CD14-positive monocyte (primary cell): Measurements from ENCODE around the gene LEMD3. TPM values are rescaled to one million over a fixed set of nuclear protein-coding genes. Genes with fewer than 3 reads are reported as not detected.
A peak's percentile ranks its signal among the peaks of the same experiment; 100 is the strongest.

Source experiments
- DNase-seq, 3 donors: peaks; one replicate each; pipeline ENCODE4 v3.0.0-alpha.2; 2011 to 2022
- H2AFZ ChIP-seq: 2 replicates; pipeline ENCODE4 v1.6.0; 2012; ENCODE audit warnings: mild to moderate bottlenecking, low read depth, low read length, inconsistent platforms; ENCODE audit not compliant: insufficient read depth, poor library complexity, severe bottlenecking
- H3K27ac ChIP-seq, 2 donors: 1 replicate in 1 of 2; 2 replicates in 1 of 2; pipeline ENCODE4 v1.5.1; 2012 to 2013; ENCODE audit warnings: low read length in 2 of 2, control low read depth in 1 of 2, inconsistent platforms in 1 of 2, low read depth in 1 of 2, mild to moderate bottlenecking in 1 of 2
- H3K27me3 ChIP-seq, 2 donors: one replicate each; pipeline versions ENCODE4 v1.6.0 to v1.6.1; 2011 to 2013; ENCODE audit warnings: low read length in 2 of 2; ENCODE audit not compliant: control insufficient read depth in 2 of 2, insufficient read depth in 2 of 2
- H3K36me3 ChIP-seq, 2 donors: replicated peaks in 1 of 2; 1 replicate in 1 of 2; 2 replicates in 1 of 2; pipeline versions ENCODE4 v1.5.1 to v1.6.1; 2012 to 2013; ENCODE audit warnings: low read length in 2 of 2, control low read depth in 1 of 2, inconsistent platforms in 1 of 2, mild to moderate bottlenecking in 1 of 2; ENCODE audit not compliant: insufficient read depth in 2 of 2, control insufficient read depth in 1 of 2
- H3K4me1 ChIP-seq, 2 donors: 1 replicate in 1 of 2; 2 replicates in 1 of 2; pipeline versions ENCODE4 v1.5.1 to v1.6.1; 2012 to 2013; ENCODE audit warnings: low read length in 2 of 2, control low read depth in 1 of 2, inconsistent platforms in 1 of 2, mild to moderate bottlenecking in 1 of 2, moderate library complexity in 1 of 2; ENCODE audit not compliant: insufficient read depth in 2 of 2, control insufficient read depth in 1 of 2
- H3K4me2 ChIP-seq: replicated peaks from 2 replicates; pipeline ENCODE3; 2012; ENCODE audit warnings: low read length, moderate library complexity, mild to moderate bottlenecking; ENCODE audit not compliant: poor library complexity, severe bottlenecking; ENCODE audit errors: extremely low read depth
- H3K4me3 ChIP-seq, 3 experiments: fragments of 200-600 bp in 1 of 3; sonication (generic) in 1 of 3; replicated peaks in 1 of 3; 1 replicate in 2 of 3; 2 replicates in 1 of 3; pipeline ENCODE4 v1.5.1; 2011 to 2013; ENCODE audit warnings: low read length in 3 of 3, mild to moderate bottlenecking in 3 of 3, control low read depth in 2 of 3, low read depth in 2 of 3, inconsistent platforms in 1 of 3, moderate library complexity in 1 of 3
- H3K79me2 ChIP-seq: 2 replicates; pipeline ENCODE4 v1.6.0; 2012; ENCODE audit warnings: mild to moderate bottlenecking, control low read depth, inconsistent platforms, low read length, moderate library complexity; ENCODE audit not compliant: insufficient read depth
- H3K9ac ChIP-seq: 2 replicates; pipeline ENCODE4 v1.6.0; 2017; ENCODE audit warnings: low read length, mild to moderate bottlenecking; ENCODE audit not compliant: insufficient read depth, poor library complexity, severe bottlenecking
- H3K9me3 ChIP-seq, 2 donors: replicated peaks in 1 of 2; 1 replicate in 1 of 2; 2 replicates in 1 of 2; pipeline versions ENCODE4 v1.5.1 to v1.6.1; 2012 to 2013; ENCODE audit warnings: low read length in 2 of 2, control low read depth in 1 of 2; ENCODE audit not compliant: control insufficient read depth in 1 of 2, insufficient read depth in 1 of 2
- H4K20me1 ChIP-seq: 2 replicates; pipeline ENCODE4 v1.6.0; 2012; ENCODE audit warnings: mild to moderate bottlenecking, low read length, control low read depth, moderate library complexity; ENCODE audit not compliant: insufficient read depth
- H3K27ac Mint-ChIP-seq, 7 donors: one replicate each; pipeline ENCODE4 v1.8.0; 2020; ENCODE audit warnings: mild to moderate bottlenecking in 7 of 7, mixed read lengths in 7 of 7, moderate library complexity in 6 of 7, inconsistent platforms in 2 of 7
- H3K27me3 Mint-ChIP-seq, 3 donors: one replicate each; pipeline ENCODE4 v1.8.0; 2021 to 2022; ENCODE audit warnings: low read depth in 3 of 3, mild to moderate bottlenecking in 3 of 3, mixed read lengths in 3 of 3, moderate library complexity in 3 of 3, inconsistent platforms in 1 of 3
- H3K36me3 Mint-ChIP-seq, 2 donors: one replicate each; pipeline ENCODE4 v1.8.0; 2020; ENCODE audit warnings: mixed read lengths in 2 of 2, inconsistent platforms in 1 of 2, mild to moderate bottlenecking in 1 of 2
- H3K4me1 Mint-ChIP-seq: one replicate; pipeline ENCODE4 v1.8.0; 2020; ENCODE audit warnings: mild to moderate bottlenecking, mixed read lengths
- H3K4me3 Mint-ChIP-seq, 2 donors: one replicate each; pipeline ENCODE4 v1.8.0; 2020; ENCODE audit warnings: mild to moderate bottlenecking in 2 of 2, mixed read lengths in 2 of 2, moderate library complexity in 1 of 2
- H3K9me3 Mint-ChIP-seq, 7 donors: one replicate each; pipeline ENCODE4 v1.8.0; 2020 to 2022; ENCODE audit warnings: mixed read lengths in 7 of 7, mild to moderate bottlenecking in 6 of 7, moderate library complexity in 6 of 7, inconsistent platforms in 2 of 7
- WGBS: methylation state at CpG from one replicate; pipeline ENCODE4 v1.1.5; 2013; ENCODE audit warnings: missing lambda C conversion rate; ENCODE audit not compliant: insufficient coverage; 5-methylcytosine and 5-hydroxymethylcytosine counted together
- intact Hi-C, 2 donors: fragments of 100-400 bp; cut with micrococcal nuclease; formaldehyde crosslinking; loops; one replicate each; pipeline versions ENCODE4 v1.15.0 to v1.15.1; 2023
- polyA plus RNA-seq, 3 donors: library from polyadenylated mRNA; depleted of rRNA in 1 of 3; unstranded in 2 of 3; stranded (reverse) in 1 of 3; fragments of 300-500 nt in 2 of 3; fragments of >200 nt in 1 of 3; fragmentation: Illumina TruSeq in 2 of 3; gene quantifications; 1 replicate in 2 of 3; 2 replicates in 1 of 3; pipeline ENCODE4 v1.2.3, GENCODE V29; 2012 to 2021
- TF ChIP-seq, protein P1 (sequence below): fragments of 200-600 bp; IDR thresholded peaks from one replicate; pipeline ENCODE4 v1.8.0; 2022; ENCODE audit warnings: antibody characterized with exemption, mild to moderate bottlenecking

The LEMD3 gene
- polyA plus RNA-seq, 3 donors, result 11.3 to 12.3 (median 11.7) TPM

DNA sequence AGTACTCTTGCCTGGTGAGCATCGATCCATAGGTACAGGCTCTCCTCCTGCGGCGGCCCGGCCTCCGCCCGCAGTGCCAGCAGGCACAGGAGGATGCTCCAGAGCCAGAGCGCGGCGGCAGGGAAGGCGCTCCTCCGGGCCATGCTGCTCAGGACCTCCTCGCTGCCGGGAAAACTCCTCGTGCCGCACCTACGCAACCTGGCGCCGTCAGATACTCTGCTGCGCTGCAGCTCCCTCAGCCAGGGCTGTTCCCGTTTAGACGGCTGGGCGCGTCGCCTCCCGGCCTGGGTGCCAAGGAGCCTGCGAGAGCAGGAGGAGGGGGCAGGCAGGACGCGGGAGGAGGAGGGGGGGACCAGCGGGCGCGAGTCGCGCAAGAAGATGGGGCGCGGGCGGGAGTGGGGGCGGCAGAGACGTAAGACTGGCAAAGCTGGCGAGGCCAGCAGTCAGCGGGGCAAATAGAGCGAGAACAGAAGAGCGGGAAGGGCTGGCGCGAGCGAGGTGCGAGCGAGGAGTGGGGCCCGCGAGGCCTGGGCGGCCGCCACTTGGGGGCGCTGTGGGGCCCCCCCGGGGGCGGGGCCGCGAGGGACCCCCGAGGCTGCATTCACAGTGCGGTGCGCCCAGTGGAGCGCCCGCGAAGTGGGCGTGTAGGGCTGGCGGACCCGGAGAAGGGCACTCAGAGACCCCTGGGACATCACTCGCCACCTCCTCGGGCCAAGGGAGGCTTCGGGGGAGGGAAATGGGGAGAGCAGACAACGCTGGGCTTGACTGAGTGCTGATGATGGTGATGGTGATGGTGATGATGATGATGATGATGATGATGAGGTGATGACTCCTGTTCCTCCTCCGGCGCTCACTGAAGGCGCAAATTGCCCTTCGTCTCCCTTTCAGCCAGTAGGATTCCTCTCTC, 48.1 kb upstream of the LEMD3 start, which contains the start of gene WIF1:
Gene WIF1, minus strand, starts transcription at position 257 of the 907 bp plus-strand sequence. Its CDS starts 114 bp downstream, at position 143.
- peaks cover 43 to 44% (median 43%) of the 10 kb centered on the region in 3 donors for H3K27me3 Mint-ChIP-seq
- peaks cover 0 to 3% of the 10 kb centered on the region in 2 donors for H3K36me3 Mint-ChIP-seq
- peaks cover 14% of the 10 kb centered on the region for H3K4me1 Mint-ChIP-seq
- Histone ChIP-seq H3K9me3 (peaks cover 0 to 14% of the 10 kb centered on the region in 2 donors), H3K4me2 (peak within 1 kb of the TSS; percentile 35), H2AFZ (peak within 1 kb of the TSS; percentile 54), H4K20me1 (no peaks in the 10 kb centered on the region), H3K36me3 (no peaks in the 10 kb centered on the region), H3K4me3 (peak within 1 kb of the TSS in 1 of 3 experiments; percentile 15), H3K9ac (no peak within 1 kb of the TSS), H3K27me3 (peaks cover 35 to 51% of the 10 kb centered on the region in 2 donors), H3K27ac (no peak within 1 kb of the TSS), H3K4me1 (peaks cover 9 to 14% of the 10 kb centered on the region in 2 donors), H3K79me2 (no peaks in the 10 kb centered on the region)
- TF ChIP-seq, protein P1, sequence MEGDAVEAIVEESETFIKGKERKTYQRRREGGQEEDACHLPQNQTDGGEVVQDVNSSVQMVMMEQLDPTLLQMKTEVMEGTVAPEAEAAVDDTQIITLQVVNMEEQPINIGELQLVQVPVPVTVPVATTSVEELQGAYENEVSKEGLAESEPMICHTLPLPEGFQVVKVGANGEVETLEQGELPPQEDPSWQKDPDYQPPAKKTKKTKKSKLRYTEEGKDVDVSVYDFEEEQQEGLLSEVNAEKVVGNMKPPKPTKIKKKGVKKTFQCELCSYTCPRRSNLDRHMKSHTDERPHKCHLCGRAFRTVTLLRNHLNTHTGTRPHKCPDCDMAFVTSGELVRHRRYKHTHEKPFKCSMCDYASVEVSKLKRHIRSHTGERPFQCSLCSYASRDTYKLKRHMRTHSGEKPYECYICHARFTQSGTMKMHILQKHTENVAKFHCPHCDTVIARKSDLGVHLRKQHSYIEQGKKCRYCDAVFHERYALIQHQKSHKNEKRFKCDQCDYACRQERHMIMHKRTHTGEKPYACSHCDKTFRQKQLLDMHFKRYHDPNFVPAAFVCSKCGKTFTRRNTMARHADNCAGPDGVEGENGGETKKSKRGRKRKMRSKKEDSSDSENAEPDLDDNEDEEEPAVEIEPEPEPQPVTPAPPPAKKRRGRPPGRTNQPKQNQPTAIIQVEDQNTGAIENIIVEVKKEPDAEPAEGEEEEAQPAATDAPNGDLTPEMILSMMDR, result peak; percentile 36
- H3K27ac Mint-ChIP-seq, result no peak within 1 kb of the TSS
- intact Hi-C loops, result no loop called here
- DNase-seq, result peak in 1 of 3 donors; percentile 16
- H3K4me3 Mint-ChIP-seq, result peak within 1 kb of the TSS in 1 of 2 donors; percentile 83
- H3K9me3 Mint-ChIP-seq, result peaks cover 0 to 12% (median 8%) of the 10 kb centered on the region in 7 donors
- WGBS, result 4% methylated on average over 73 of the region's 73 CpGs

DNA sequence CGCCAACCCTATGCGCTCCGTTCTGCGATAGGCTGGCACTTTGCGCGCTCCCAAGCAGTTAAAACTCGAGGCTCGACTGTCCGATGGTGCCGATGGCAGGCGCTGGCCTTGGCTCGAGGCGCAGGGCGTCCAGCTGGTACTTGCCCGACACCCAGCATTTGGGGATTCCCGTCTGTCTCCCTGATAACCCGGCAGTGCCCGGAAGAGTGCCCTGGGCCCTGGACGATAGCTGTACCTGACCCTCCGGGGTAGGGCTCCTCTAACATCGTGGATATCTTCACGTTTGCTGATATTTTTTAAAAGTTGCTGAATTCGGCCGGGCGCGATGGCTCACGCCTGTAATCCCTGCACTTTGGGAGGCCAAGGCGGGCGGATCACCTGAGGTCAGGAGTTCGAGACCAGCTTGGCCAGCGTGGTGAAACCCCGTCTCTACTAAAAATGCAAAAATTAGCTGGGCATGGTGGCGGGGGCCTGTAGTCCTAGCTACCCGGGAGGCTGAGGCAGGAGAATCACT, 47.4 kb upstream of the LEMD3 start:
- 83% methylated on average over 34 of the region's 34 CpGs for WGBS
- H3K4me2 ChIP-seq, result no peak overlapping the region
- peaks cover 0 to 3% of the 10 kb centered on the region in 2 donors for H3K36me3 Mint-ChIP-seq
- H3K27ac Mint-ChIP-seq, result no peak overlapping the region
- H3K4me1 Mint-ChIP-seq, result peaks cover 14% of the 10 kb centered on the region
- H3K27me3 Mint-ChIP-seq, result peaks cover 41% of the 10 kb centered on the region in 3 donors
- H2AFZ ChIP-seq, result no peak overlapping the region
- peaks cover 9 to 14% of the 10 kb centered on the region in 2 donors for H3K4me1 ChIP-seq
- H3K9ac ChIP-seq, result no peak overlapping the region
- no peak overlapping the region for H3K27ac ChIP-seq
- peaks cover 35 to 51% of the 10 kb centered on the region in 2 donors for H3K27me3 ChIP-seq
- peak overlapping the region in 1 of 2 donors; percentile 83 for H3K4me3 Mint-ChIP-seq
- H3K36me3 ChIP-seq, result no peaks in the 10 kb centered on the region
- H3K4me3 ChIP-seq, result no peak overlapping the region
- DNase-seq, result no peak
- TF ChIP-seq, protein P1, result no peak
- H3K9me3 Mint-ChIP-seq, result peaks cover 0 to 12% (median 8%) of the 10 kb centered on the region in 7 donors
- no peaks in the 10 kb centered on the region for H4K20me1 ChIP-seq
- no peaks in the 10 kb centered on the region for H3K79me2 ChIP-seq
- intact Hi-C loops, result no loop called here
- peaks cover 0 to 14% of the 10 kb centered on the region in 2 donors for H3K9me3 ChIP-seq
